HCT116 (cell line): ENCODE results near the gene DAZAP2. TPM values are rescaled to one million over a fixed set of nuclear protein-coding genes. Genes with fewer than 3 reads are reported as not detected.

ENCODE experiments used
- ATAC-seq: fragments of 200-7000 bp; cut with Tn5 transposase; 2 replicates; pipeline ENCODE4 v1.9.1; 2020; ENCODE audit warnings: mild to moderate bottlenecking, moderate library complexity
- BruUV-seq: library from RNA; stranded (reverse); fragments of 400-500 nt; replicated peaks from 2 replicates; lab custom pipeline; 2021; lab: Mats Ljungman, UMichigan
- CTCF ChIA-PET: fragments of 300-600 bp; sonication (Branson Sonifier 250); formaldehyde crosslinking; loops from one replicate; lab custom pipeline; 2021; ENCODE audit warnings: antibody characterized with exemption; lab: Charles Lee
- POLR2A ChIA-PET: fragments of 300-600, 350-600 bp; sonication (Branson Sonifier 250); formaldehyde crosslinking; loops from one replicate; lab custom pipeline; 2021; ENCODE audit warnings: antibody characterized with exemption; lab: Charles Lee
- RAD21 ChIA-PET, 2 experiments: fragments of 300-600 bp; sonication (Branson Sonifier 250); formaldehyde crosslinking; loops; one replicate each; lab custom pipeline; 2023; ENCODE audit warnings: low total read pairs in 2 of 2; ENCODE audit not compliant: uncharacterized antibody in 2 of 2, unreplicated experiment in 2 of 2, low non-redundant PET in 1 of 2; lab: Charles Lee
- DNase-seq: peaks from one replicate; pipeline ENCODE4 v3.0.0-alpha.2; 2010; ENCODE audit warnings: low read depth, low spot score
- H2AFZ ChIP-seq: fragments of 200-600 bp; shearing (Covaris generic), sonication (generic); 2 replicates; pipeline ENCODE4 v1.6.1; 2017; ENCODE audit warnings: low read depth, mixed run types, mixed read lengths, antibody characterized with exemption, low read length; ENCODE audit not compliant: poor library complexity, severe bottlenecking
- H3K27ac ChIP-seq: 2 replicates; pipeline ENCODE4 v1.5.1; 2012; ENCODE audit warnings: low read depth, low read length
- H3K27me3 ChIP-seq: fragments of 200-600 bp; sonication (generic); 2 replicates; pipeline ENCODE4 v1.6.1; 2016; ENCODE audit warnings: mixed run types, low read length, mixed read lengths; ENCODE audit not compliant: insufficient read depth
- H3K36me3 ChIP-seq, 2 experiments: fragments of 200-500 bp in 1 of 2; fragments of 200-600 bp in 1 of 2; sonication (Bioruptor generic) in 1 of 2; sonication (generic) in 1 of 2; 2 replicates each; pipeline versions ENCODE4 v1.5.1 to v1.6.1; 2014 to 2016; ENCODE audit warnings: low read length in 2 of 2, inconsistent platforms in 1 of 2, mixed read lengths in 1 of 2, mixed run types in 1 of 2; ENCODE audit not compliant: insufficient read depth in 2 of 2, control insufficient read depth in 1 of 2
- H3K4me1 ChIP-seq, 2 experiments: fragments of 200-600 bp in 1 of 2; sonication (generic) in 1 of 2; 2 replicates each; pipeline versions ENCODE4 v1.5.1 to v1.6.1; 2012 to 2017; ENCODE audit warnings: low read length in 2 of 2, inconsistent platforms in 1 of 2, mild to moderate bottlenecking in 1 of 2, mixed read lengths in 1 of 2, mixed run types in 1 of 2, moderate library complexity in 1 of 2; ENCODE audit not compliant: insufficient read depth in 2 of 2, control insufficient read depth in 1 of 2
- H3K4me2 ChIP-seq: fragments of 200-600 bp; sonication (generic); 2 replicates; pipeline ENCODE4 v1.6.1; 2017; ENCODE audit warnings: mixed run types, low read length, mixed read lengths
- H3K4me3 ChIP-seq, 2 experiments: fragments of 200-600 bp in 1 of 2; sonication (generic) in 1 of 2; replicated peaks in 1 of 2; 2 replicates each; pipeline ENCODE4 v1.5.1; 2011 to 2016; ENCODE audit warnings: low read length in 2 of 2, control low read depth in 1 of 2, low read depth in 1 of 2, mild to moderate bottlenecking in 1 of 2, mixed read lengths in 1 of 2, mixed run types in 1 of 2
- H3K79me2 ChIP-seq: fragments of 200-600 bp; sonication (generic); 2 replicates; pipeline ENCODE4 v1.6.1; 2017; ENCODE audit warnings: mild to moderate bottlenecking, mixed run types, low read length, moderate library complexity, mixed read lengths; ENCODE audit not compliant: insufficient read depth
- H3K9ac ChIP-seq: fragments of 200-600 bp; sonication (generic); 2 replicates; pipeline ENCODE4 v1.6.1; 2016; ENCODE audit warnings: low read length, mixed read lengths
- H3K9me2 ChIP-seq: fragments of 200-600 bp; sonication (generic), shearing (Covaris generic); 2 replicates; pipeline ENCODE4 v1.6.1; 2017; ENCODE audit warnings: mixed run types, mild to moderate bottlenecking, moderate library complexity; ENCODE audit not compliant: insufficient read depth
- H3K9me3 ChIP-seq, 2 experiments: fragments of 200-500 bp in 1 of 2; fragments of 200-600 bp in 1 of 2; sonication (Bioruptor generic) in 1 of 2; sonication (generic) in 1 of 2; 2 replicates each; pipeline ENCODE4 v1.6.1; 2014 to 2017; ENCODE audit warnings: low read length in 2 of 2, mixed read lengths in 2 of 2, inconsistent platforms in 1 of 2, low read depth in 1 of 2, mild to moderate bottlenecking in 1 of 2, mixed run types in 1 of 2, moderate library complexity in 1 of 2; ENCODE audit not compliant: control insufficient read depth in 1 of 2, insufficient read depth in 1 of 2
- H4K20me1 ChIP-seq: fragments of 200-600 bp; sonication (generic), shearing (Covaris generic); 2 replicates; pipeline ENCODE4 v1.6.1; 2017; ENCODE audit warnings: mixed run types, mild to moderate bottlenecking, moderate library complexity; ENCODE audit not compliant: insufficient read depth
- CEBPB ChIP-seq: IDR thresholded peaks from 2 replicates; pipeline ENCODE4 v1.6.1; 2012; ENCODE audit warnings: low read depth
- EGR1 ChIP-seq: IDR thresholded peaks from 2 replicates; pipeline ENCODE4 v1.6.1; 2012; ENCODE audit warnings: low read depth
- ELF1 ChIP-seq: IDR thresholded peaks from 2 replicates; pipeline ENCODE4 v1.6.1; 2012; ENCODE audit warnings: low read depth, borderline replicate concordance
- EZH2 ChIP-seq: fragments of 200-600 bp; sonication (generic); IDR thresholded peaks from 2 replicates; pipeline ENCODE4 v1.6.1; 2017; ENCODE audit warnings: antibody characterized with exemption, mixed run types
- EZH2phosphoT487 ChIP-seq: fragments of 200-600 bp; IDR thresholded peaks from 2 replicates; pipeline ENCODE4 v1.6.1; 2018; ENCODE audit warnings: antibody characterized with exemption, borderline replicate concordance
- FOSL1 ChIP-seq: IDR thresholded peaks from 2 replicates; pipeline ENCODE4 v1.6.1; 2012; ENCODE audit warnings: low read depth
- POLR2AphosphoS5 ChIP-seq: IDR thresholded peaks from 2 replicates; pipeline ENCODE4 v1.6.1; 2011; ENCODE audit warnings: mild to moderate bottlenecking, low read depth, low read length, moderate library complexity
- RAD21 ChIP-seq: IDR thresholded peaks from 2 replicates; pipeline ENCODE4 v1.6.1; 2012; ENCODE audit warnings: low read depth, mild to moderate bottlenecking
- SIN3A ChIP-seq: IDR thresholded peaks from 2 replicates; pipeline ENCODE4 v1.6.1; 2012; ENCODE audit warnings: low read depth
- SRF ChIP-seq: IDR thresholded peaks from 2 replicates; pipeline ENCODE4 v1.6.1; 2012; ENCODE audit warnings: low read depth
- YY1 ChIP-seq: IDR thresholded peaks from 2 replicates; pipeline ENCODE4 v1.6.1; 2011; ENCODE audit warnings: low read length, low read depth, moderate library complexity, mild to moderate bottlenecking; ENCODE audit not compliant: insufficient replicate concordance; ENCODE audit errors: extremely low read depth
- ZFX ChIP-seq: fragments of 450-650 bp; IDR thresholded peaks from 2 replicates; pipeline ENCODE4 v1.6.1; 2017
- ZNF274 ChIP-seq: fragments of 200-500 bp; sonication (Bioruptor generic); IDR thresholded peaks from 2 replicates; pipeline ENCODE4 v1.6.1; 2014; ENCODE audit warnings: mild to moderate bottlenecking, low read depth, low read length, inconsistent platforms
- intact Hi-C: fragments of 100-400 bp; cut with micrococcal nuclease; formaldehyde crosslinking; loops from 2 replicates; pipeline ENCODE4 v1.10.0; 2022
- total RNA-seq: library from RNA; stranded (reverse); gene quantifications from one replicate; pipeline ENCODE4 v1.2.1, GENCODE V29; 2021; ENCODE audit not compliant: unreplicated experiment
- TF ChIP-seq, protein P1 (sequence below), 3 experiments: fragments of 200-600 bp in 1 of 3; sonication (generic) in 1 of 3; IDR thresholded peaks in 2 of 3; conservative IDR thresholded peaks in 1 of 3; 2 replicates each; pipeline ENCODE4 v1.5.1; 2012 to 2017; ENCODE audit warnings: low read depth in 2 of 3, low read length in 2 of 3, antibody characterized with exemption in 1 of 3, borderline replicate concordance in 1 of 3, control low read depth in 1 of 3, mild to moderate bottlenecking in 1 of 3, mixed read lengths in 1 of 3, mixed run types in 1 of 3, moderate library complexity in 1 of 3; ENCODE audit not compliant: insufficient read depth in 1 of 3
- TF ChIP-seq, protein P2 (sequence below): IDR thresholded peaks from 2 replicates; pipeline ENCODE4 v1.6.1; 2011; ENCODE audit warnings: mild to moderate bottlenecking, low read length, moderate library complexity; ENCODE audit not compliant: insufficient replicate concordance; ENCODE audit errors: extremely low read depth
- TF ChIP-seq, protein P3 (sequence below): IDR thresholded peaks from 2 replicates; pipeline ENCODE4 v1.6.1; 2012
- TF ChIP-seq, protein P4 (sequence below): IDR thresholded peaks from 2 replicates; pipeline ENCODE4 v1.6.1; 2012; ENCODE audit warnings: low read depth
- TF ChIP-seq, protein P5 (sequence below): IDR thresholded peaks from 2 replicates; pipeline ENCODE4 v1.6.1; 2012

The DAZAP2 gene
- total RNA-seq, 1 experiment from 2014 or later, result 157 TPM

DNA sequence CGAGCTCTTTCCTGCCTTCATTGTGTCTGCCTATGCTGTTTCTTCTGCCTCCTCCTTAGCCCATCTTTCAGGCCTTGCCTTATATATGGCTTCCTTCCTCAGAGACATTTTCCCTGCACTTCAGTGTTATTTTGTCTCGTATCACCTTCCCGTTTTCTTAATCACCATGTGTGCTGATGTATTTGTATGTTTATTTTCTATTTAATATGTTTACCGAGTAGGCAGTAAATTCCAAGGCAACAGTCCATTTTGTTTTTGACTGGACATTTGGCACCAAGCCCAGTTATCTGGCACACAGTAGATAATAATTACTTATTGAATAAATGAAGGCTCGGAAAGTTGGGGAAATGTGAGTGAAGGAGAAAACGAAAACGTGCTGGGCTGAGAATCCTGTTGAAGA lies 16.2 kb upstream of the DAZAP2 start:
- TF ChIP-seq, protein P1, sequence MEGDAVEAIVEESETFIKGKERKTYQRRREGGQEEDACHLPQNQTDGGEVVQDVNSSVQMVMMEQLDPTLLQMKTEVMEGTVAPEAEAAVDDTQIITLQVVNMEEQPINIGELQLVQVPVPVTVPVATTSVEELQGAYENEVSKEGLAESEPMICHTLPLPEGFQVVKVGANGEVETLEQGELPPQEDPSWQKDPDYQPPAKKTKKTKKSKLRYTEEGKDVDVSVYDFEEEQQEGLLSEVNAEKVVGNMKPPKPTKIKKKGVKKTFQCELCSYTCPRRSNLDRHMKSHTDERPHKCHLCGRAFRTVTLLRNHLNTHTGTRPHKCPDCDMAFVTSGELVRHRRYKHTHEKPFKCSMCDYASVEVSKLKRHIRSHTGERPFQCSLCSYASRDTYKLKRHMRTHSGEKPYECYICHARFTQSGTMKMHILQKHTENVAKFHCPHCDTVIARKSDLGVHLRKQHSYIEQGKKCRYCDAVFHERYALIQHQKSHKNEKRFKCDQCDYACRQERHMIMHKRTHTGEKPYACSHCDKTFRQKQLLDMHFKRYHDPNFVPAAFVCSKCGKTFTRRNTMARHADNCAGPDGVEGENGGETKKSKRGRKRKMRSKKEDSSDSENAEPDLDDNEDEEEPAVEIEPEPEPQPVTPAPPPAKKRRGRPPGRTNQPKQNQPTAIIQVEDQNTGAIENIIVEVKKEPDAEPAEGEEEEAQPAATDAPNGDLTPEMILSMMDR (IDR thresholded peaks at IDR 0.05 in 2 of 3, conservative IDR thresholded peaks at IDR 0.05 in 1 of 3; ENCODE audit: borderline replicate concordance in 1 of 3, insufficient read depth in 1 of 3, low read depth in 2 of 3, low read length in 2 of 3), result no peak
- TF ChIP-seq RAD21 (no peak), EGR1 (no peak), ZNF274 (no peak), SRF (no peak), CEBPB (no peak), ELF1 (no peak), FOSL1 (no peak), POLR2AphosphoS5 (no peak), EZH2 (no peak), SIN3A (no peak), ZFX (no peak), YY1 (no peak), EZH2phosphoT487 (no peak)
- TF ChIP-seq, protein P2, sequence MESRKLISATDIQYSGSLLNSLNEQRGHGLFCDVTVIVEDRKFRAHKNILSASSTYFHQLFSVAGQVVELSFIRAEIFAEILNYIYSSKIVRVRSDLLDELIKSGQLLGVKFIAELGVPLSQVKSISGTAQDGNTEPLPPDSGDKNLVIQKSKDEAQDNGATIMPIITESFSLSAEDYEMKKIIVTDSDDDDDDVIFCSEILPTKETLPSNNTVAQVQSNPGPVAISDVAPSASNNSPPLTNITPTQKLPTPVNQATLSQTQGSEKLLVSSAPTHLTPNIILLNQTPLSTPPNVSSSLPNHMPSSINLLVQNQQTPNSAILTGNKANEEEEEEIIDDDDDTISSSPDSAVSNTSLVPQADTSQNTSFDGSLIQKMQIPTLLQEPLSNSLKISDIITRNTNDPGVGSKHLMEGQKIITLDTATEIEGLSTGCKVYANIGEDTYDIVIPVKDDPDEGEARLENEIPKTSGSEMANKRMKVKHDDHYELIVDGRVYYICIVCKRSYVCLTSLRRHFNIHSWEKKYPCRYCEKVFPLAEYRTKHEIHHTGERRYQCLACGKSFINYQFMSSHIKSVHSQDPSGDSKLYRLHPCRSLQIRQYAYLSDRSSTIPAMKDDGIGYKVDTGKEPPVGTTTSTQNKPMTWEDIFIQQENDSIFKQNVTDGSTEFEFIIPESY, result no peak
- TF ChIP-seq, protein P3, sequence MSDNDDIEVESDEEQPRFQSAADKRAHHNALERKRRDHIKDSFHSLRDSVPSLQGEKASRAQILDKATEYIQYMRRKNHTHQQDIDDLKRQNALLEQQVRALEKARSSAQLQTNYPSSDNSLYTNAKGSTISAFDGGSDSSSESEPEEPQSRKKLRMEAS, result no peak
- TF ChIP-seq, protein P4, sequence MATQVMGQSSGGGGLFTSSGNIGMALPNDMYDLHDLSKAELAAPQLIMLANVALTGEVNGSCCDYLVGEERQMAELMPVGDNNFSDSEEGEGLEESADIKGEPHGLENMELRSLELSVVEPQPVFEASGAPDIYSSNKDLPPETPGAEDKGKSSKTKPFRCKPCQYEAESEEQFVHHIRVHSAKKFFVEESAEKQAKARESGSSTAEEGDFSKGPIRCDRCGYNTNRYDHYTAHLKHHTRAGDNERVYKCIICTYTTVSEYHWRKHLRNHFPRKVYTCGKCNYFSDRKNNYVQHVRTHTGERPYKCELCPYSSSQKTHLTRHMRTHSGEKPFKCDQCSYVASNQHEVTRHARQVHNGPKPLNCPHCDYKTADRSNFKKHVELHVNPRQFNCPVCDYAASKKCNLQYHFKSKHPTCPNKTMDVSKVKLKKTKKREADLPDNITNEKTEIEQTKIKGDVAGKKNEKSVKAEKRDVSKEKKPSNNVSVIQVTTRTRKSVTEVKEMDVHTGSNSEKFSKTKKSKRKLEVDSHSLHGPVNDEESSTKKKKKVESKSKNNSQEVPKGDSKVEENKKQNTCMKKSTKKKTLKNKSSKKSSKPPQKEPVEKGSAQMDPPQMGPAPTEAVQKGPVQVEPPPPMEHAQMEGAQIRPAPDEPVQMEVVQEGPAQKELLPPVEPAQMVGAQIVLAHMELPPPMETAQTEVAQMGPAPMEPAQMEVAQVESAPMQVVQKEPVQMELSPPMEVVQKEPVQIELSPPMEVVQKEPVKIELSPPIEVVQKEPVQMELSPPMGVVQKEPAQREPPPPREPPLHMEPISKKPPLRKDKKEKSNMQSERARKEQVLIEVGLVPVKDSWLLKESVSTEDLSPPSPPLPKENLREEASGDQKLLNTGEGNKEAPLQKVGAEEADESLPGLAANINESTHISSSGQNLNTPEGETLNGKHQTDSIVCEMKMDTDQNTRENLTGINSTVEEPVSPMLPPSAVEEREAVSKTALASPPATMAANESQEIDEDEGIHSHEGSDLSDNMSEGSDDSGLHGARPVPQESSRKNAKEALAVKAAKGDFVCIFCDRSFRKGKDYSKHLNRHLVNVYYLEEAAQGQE, result no peak
- TF ChIP-seq, protein P5, sequence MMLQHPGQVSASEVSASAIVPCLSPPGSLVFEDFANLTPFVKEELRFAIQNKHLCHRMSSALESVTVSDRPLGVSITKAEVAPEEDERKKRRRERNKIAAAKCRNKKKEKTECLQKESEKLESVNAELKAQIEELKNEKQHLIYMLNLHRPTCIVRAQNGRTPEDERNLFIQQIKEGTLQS, result no peak
- TF ChIP-seq, all 23 proteins: peak for 0
- Histone ChIP-seq H3K9ac (no peak overlapping the region), H3K4me1 (peaks cover 6 to 13% of the 10 kb centered on the region in 2 experiments; a peak in 3 of 4 replicates), H3K36me3 (no peaks in the 10 kb centered on the region), H3K9me3 (no peaks in the 10 kb centered on the region), H3K4me3 (no peak overlapping the region), H3K79me2 (no peaks in the 10 kb centered on the region), H3K4me2 (no peak overlapping the region), H4K20me1 (no peaks in the 10 kb centered on the region), H2AFZ (no peak overlapping the region), H3K9me2 (no peaks in the 10 kb centered on the region), H3K27ac (no peak overlapping the region), H3K27me3 (no peaks in the 10 kb centered on the region)
- intact Hi-C loops, result no loop called here
- no TSS peak for BruUV-seq
- ChIA-PET RAD21 (no interaction called here), CTCF (no interaction called here), POLR2A (no interaction called here)
- DNase-seq (no peak), ATAC-seq (no peak)
